HG03139 (cell line): ENCODE measurements around the gene SYF2.
"Not testable (repeated sequence)": the region's sequence is repeated elsewhere in the genome, so short reads cannot be mapped to it uniquely, and the experiment has no call there.

Experiments
- ATAC-seq: cut with Tn5 transposase; IDR thresholded peaks from one replicate; pipeline ENCODE4 v1.9.1; 2021; ENCODE audit not compliant: unreplicated experiment

The SYF2 gene

GRCh38 chr1:25208092-25208491, 24.2 kb downstream of the SYF2 start:
- ATAC-seq, result no peak

GRCh38 chr1:25206201-25206600, 26.1 kb downstream of the SYF2 start:
- no peak for ATAC-seq

GRCh38 chr1:25205786-25206185, 26.5 kb downstream of the SYF2 start:
- no peak for ATAC-seq

- ATAC-seq, result no peak
These were observed 27.4 kb downstream of the SYF2 start for GRCh38 chr1:25204797-25205480.

- ATAC-seq, result no peak
These were observed 31.3 kb downstream of the SYF2 start for GRCh38 chr1:25201006-25201405.

GRCh38 chr1:25199819-25200620, 32.3 kb downstream of the SYF2 start:
- no peak for ATAC-seq

- ATAC-seq, result no peak
These were observed 33.5 kb downstream of the SYF2 start for GRCh38 chr1:25198663-25199252.

- ATAC-seq, result no peak
These were observed 34.2 kb downstream of the SYF2 start for GRCh38 chr1:25197982-25198662.

GRCh38 chr1:25197235-25197975, 34.9 kb downstream of the SYF2 start:
- no peak for ATAC-seq

GRCh38 chr1:25196830-25197229, 35.5 kb downstream of the SYF2 start:
- ATAC-seq, result no peak

- ATAC-seq, result no peak
These were observed 36.5 kb downstream of the SYF2 start for GRCh38 chr1:25195835-25196234.

- ATAC-seq, result no peak
These were observed 37.7 kb downstream of the SYF2 start for GRCh38 chr1:25194572-25195020.

- no peak for ATAC-seq
These were observed 38.2 kb downstream of the SYF2 start for GRCh38 chr1:25194054-25194453.

GRCh38 chr1:25193229-25193628, 39.1 kb downstream of the SYF2 start:
- ATAC-seq, result no peak

- no peak for ATAC-seq
These were observed 40.1 kb downstream of the SYF2 start for GRCh38 chr1:25192154-25192553.

GRCh38 chr1:25190260-25190659, 42.0 kb downstream of the SYF2 start:
- no peak for ATAC-seq

- not testable (repeated sequence) for ATAC-seq
These were observed 44.4 kb downstream of the SYF2 start for GRCh38 chr1:25187904-25188303.

- ATAC-seq, result no peak
These were observed 45.2 kb downstream of the SYF2 start for GRCh38 chr1:25187077-25187476.

GRCh38 chr1:25186161-25187007, 45.9 kb downstream of the SYF2 start:
- no peak for ATAC-seq
